AG04450 (cell line): ENCODE results near the gene POLR3A. TPM values are rescaled to one million over a fixed set of nuclear protein-coding genes. Genes with fewer than 3 reads are reported as not detected.

Experiments used
- CTCF ChIA-PET: fragments of 300-600, 350-600 bp; formaldehyde crosslinking; extraction: SDS; loops from one replicate; lab custom pipeline; 2022; ENCODE audit warnings: antibody characterized with exemption, inconsistent platforms; lab: Charles Lee
- POLR2A ChIA-PET: fragments of 350-600 bp; formaldehyde crosslinking; extraction: SDS; loops from one replicate; lab custom pipeline; 2021; ENCODE audit warnings: antibody characterized with exemption, inconsistent platforms; lab: Yijun Ruan, JAX
- DNase-seq: peaks from one replicate; pipeline ENCODE4 v3.0.0-alpha.2; 2011; ENCODE audit warnings: low read depth, low spot score
- H3K27ac ChIP-seq: one replicate; pipeline ENCODE4 v1.5.1; 2012; ENCODE audit warnings: low read depth, low read length, control low read depth
- H3K27me3 ChIP-seq: one replicate; pipeline ENCODE4 v1.6.0; 2012; ENCODE audit warnings: low read length; ENCODE audit not compliant: control insufficient read depth, insufficient read depth
- H3K4me3 ChIP-seq: 2 replicates; pipeline ENCODE4 v1.5.1; 2011; ENCODE audit warnings: mild to moderate bottlenecking, low read depth, low read length, control low read depth
- H3K9me3 ChIP-seq: 2 replicates; pipeline ENCODE4 v1.5.1; 2012; ENCODE audit warnings: low read length; ENCODE audit not compliant: control insufficient read depth, insufficient read depth
- CTCF ChIP-seq: IDR thresholded peaks from 2 replicates; pipeline ENCODE4 v1.5.1; 2011; ENCODE audit warnings: low read depth, low read length, control low read depth, inconsistent platforms
- polyA plus RNA-seq: library from polyadenylated mRNA; depleted of rRNA; stranded (reverse); fragments of >200 nt; gene quantifications from 2 replicates; pipeline ENCODE4 v1.2.3, GENCODE V29; 2011

POLR3A gene
- polyA plus RNA-seq, 1 experiment: 16.3 TPM

GRCh38 chr10:77944519-77944918 is 84.8 kb downstream of the POLR3A start:
- peak; percentile 63 for DNase-seq

GRCh38 chr10:77943121-77943901 is 86.0 kb downstream of the POLR3A start:
- no peak for TF ChIP-seq CTCF
- no peak for DNase-seq
- H3K27ac ChIP-seq: peak overlapping the region; percentile 39
- H3K9me3 ChIP-seq: no peaks in the 10 kb centered on the region; the same call in 1 of the 2 replicates
- POLR2A ChIA-PET: no interaction called here
- no peak overlapping the region for H3K4me3 ChIP-seq
- no peaks in the 10 kb centered on the region for H3K27me3 ChIP-seq
- CTCF ChIA-PET: no interaction called here

More at GRCh38 chr10:77944519-77944918, 84.8 kb downstream of the POLR3A start:
- ChIA-PET POLR2A (no interaction called here), CTCF (no interaction called here)
- Histone ChIP-seq H3K27ac (peak overlapping the region; percentile 11), H3K9me3 (no peaks in the 10 kb centered on the region; the same call in 1 of the 2 replicates), H3K27me3 (no peaks in the 10 kb centered on the region), H3K4me3 (no peak overlapping the region)
- no peak for TF ChIP-seq CTCF

GRCh38 chr10:77941790-77942189 is 87.5 kb downstream of the POLR3A start:
- no peak overlapping the region for H3K27ac ChIP-seq
- TF ChIP-seq CTCF: no peak
- H3K4me3 ChIP-seq: no peak overlapping the region
- DNase-seq: no peak
- H3K9me3 ChIP-seq: no peaks in the 10 kb centered on the region; the same call in 1 of the 2 replicates
- ChIA-PET CTCF (no interaction called here), POLR2A (interaction anchor here (0.5 kb wide), 1 partner anchor 30 kb away, joined by 3 read pairs; no protein-coding TSS in a partner anchor)
- H3K27me3 ChIP-seq: no peaks in the 10 kb centered on the region

- no peak for TF ChIP-seq CTCF
- CTCF ChIA-PET: no interaction called here
- H3K27ac ChIP-seq: no peak overlapping the region
- no peaks in the 10 kb centered on the region for H3K27me3 ChIP-seq
- no peak overlapping the region for H3K4me3 ChIP-seq
- POLR2A ChIA-PET: interaction anchor here (1.7 to 1.8 kb wide), 2 partner anchors 14 to 31 kb away, joined by 12 to 13 read pairs; partner anchors contain the start of gene DLG5
- H3K9me3 ChIP-seq: no peaks in the 10 kb centered on the region; the same call in 1 of the 2 replicates
- no peak for DNase-seq
These were observed 88.7 kb downstream of the POLR3A start for GRCh38 chr10:77940627-77941026.

- Histone ChIP-seq H3K27ac (peak overlapping the region; percentile 69), H3K27me3 (no peaks in the 10 kb centered on the region), H3K4me3 (no peak overlapping the region), H3K9me3 (no peaks in the 10 kb centered on the region; the same call in 1 of the 2 replicates)
- no peak for DNase-seq
- ChIA-PET CTCF (no interaction called here), POLR2A (interaction anchor here (0.9 to 1.8 kb wide), 3 partner anchors 14 to 31 kb away, joined by 3 to 13 read pairs (median 12); partner anchors contain the start of gene DLG5)
- TF ChIP-seq CTCF: no peak
These were observed 89.1 kb downstream of the POLR3A start for GRCh38 chr10:77940225-77940624.
